Activated CD8-positive, alpha-beta memory T cell treated with anti-CD3 and anti-CD28 coated beads for 24 hours (primary cell): ENCODE results near the gene SLC15A1.
A peak's percentile ranks its signal among the peaks of the same experiment; 100 is the strongest.

Source experiments
- DNase-seq: peaks from one replicate; pipeline ENCODE4 v3.0.0-alpha.2; 2020

SLC15A1 gene

DNA sequence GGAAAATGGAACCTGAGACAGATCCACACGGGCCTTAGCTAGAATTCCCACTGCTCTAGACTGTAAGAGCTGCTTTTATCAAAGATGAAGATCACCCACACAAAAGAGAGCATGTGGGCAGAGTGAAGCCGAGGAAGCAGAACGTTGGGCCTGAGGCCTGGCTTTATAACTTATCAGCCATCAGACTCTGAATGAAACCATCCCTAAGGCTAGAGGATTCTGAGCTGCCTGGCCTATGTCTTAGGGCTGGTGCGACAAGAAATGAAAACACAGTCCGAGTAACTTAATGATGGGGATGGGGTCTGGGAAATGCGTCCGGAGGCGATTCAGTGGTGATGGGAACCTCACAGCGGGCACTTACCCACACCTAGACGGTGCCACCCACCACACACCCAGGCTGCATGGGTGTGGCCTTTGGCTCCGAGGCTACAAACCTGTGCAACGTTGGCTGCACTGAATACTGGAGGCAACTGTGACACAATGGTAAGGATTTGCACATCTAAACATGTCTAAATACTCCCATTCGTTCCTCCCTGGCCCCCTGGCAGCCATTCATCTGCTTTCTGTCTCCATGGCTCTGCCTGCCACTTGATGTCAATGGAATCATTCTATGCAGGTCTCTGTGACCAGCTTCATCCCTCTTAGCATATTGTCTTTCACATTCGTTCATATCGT lies 62.0 kb downstream of the SLC15A1 start:
- DNase-seq = no peak

- no peak for DNase-seq
These were observed 63.0 kb downstream of the SLC15A1 start for GRCh38 chr13:98689347-98689968.

DNA sequence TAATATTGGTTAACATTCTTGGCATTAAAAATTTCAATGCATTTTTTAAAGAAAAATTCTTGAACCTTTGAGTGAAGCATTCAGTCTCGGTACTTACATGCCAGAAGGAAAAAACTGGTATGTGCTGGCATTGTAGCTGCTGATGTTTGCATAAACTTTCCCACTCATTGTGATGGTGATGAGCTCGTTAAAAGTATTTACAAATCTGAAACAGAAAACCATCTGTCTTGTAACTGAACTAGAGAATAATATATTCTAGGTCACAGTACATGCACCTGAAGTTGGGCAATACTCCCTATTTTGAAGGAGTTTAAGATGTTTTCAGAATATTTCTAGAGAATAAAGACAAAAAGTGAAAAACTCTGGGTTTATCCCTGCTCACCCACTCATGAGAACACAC lies 64.1 kb downstream of the SLC15A1 start:
- no peak for DNase-seq

DNA sequence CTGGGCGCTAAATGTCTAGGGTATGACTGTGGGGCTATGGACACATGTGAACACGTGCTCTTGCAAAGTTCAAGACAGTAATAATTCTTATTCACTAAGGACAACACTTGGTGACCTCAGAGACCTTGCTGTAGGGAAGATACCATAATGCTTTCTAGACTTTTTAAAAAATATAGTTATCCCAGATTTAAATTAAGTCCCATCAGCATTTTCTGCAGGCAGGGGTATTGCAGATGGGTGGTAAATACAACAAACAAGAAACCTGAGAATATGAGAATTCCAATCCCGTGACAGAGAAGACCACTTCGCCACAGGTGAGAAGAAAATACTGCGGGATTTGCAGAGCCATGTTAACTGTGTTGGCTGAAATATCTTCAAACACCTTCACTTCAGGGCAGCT lies 65.2 kb downstream of the SLC15A1 start:
- DNase-seq = no peak

DNA sequence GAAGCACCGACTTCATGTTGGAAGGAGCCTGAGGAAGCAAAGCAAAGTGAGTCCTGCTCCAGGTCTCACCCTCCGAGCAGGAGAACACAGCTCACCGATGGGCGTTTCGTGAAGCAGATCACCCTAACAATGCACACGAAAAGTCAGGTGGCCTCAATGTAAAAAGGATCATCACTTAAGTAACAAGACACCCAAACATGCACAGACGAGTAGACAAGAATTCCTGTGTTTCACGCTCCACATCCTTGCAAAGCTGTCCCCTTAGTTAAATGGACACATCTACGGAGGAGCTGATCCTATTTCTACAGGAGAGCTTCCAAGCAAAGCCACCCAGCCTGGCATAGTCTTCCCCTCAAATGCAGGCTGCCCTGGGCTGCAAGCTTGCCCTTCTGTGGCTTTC lies 66.2 kb downstream of the SLC15A1 start:
- DNase-seq = no peak

DNA sequence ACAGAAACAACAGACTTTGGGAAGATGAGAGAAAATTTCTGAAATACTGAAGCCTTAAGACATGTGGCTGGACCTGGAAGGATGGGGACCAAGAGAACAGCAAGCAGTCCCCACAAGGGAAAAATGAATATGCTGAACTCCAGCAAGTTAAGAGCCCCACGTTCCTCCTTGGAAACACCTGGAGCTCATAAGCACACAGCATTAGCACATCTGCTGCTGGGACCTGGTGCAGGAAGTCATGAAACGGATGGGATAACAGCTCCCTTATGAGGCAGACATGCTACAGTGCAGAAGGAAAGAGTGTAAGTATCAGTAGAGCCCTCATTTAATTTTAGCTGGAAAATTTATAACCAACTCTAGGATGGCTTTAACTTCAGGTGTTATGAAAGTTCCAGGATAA lies 67.3 kb downstream of the SLC15A1 start:
- no peak for DNase-seq

DNA sequence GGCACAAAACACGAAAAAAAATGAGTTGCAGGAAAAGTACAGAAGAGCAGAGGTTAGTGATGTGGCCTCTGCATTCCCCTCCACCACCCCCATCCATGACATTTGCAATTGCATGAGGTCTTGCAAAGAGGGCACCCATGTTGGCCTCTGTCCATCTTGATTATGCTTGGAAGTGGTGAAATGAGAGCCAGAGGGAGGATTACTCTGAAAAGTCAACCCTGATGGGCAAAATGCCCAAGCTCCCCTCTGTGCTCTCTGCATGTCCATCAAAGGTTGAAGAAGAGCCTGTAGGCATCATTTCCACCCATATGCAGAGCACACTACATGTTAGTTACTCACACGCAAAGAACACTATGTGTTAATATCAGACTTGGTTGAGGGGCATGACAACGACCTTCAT lies 71.4 kb downstream of the SLC15A1 start:
- DNase-seq = no peak

DNA sequence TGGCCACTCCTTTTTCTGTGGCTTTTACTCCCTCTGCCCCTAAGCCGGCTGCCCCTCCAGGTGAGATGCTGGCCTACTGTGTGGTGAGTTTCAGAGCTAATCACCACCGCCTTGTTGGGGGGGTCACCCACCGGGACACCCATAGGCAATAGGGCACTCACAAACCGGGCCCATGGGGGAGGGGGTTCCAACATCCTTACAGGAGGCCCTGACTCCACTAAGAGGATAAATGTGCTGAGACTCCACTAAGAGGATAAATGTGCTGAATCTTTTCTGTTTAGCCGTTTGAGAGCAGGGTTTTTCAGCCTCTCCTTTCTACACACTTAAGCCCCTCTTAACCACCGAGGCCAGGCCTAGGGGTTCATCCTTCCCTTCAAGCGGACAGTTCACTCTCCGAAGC lies 73.7 kb downstream of the SLC15A1 start:
- peak; percentile 32 for DNase-seq

DNA sequence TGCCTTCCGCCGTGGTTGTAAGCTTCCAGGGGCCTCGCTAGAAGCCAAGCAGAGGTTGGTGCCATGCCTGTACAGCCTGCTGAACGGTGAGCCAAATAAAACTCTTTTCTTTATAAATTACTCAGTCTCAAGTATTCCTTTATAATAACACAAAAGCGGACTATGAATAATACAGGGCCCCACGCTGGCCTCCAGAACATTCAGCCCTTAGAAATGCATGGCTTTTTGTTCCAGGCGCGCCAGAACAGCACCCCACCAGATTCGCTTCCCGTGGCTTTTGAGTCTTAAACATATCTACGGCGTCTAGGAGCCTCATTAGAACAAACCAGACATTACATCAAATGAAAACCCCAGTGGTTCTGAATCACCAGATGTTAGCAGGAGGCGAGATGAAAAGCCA lies 75.1 kb downstream of the SLC15A1 start:
- DNase-seq = peak; percentile 17

DNA sequence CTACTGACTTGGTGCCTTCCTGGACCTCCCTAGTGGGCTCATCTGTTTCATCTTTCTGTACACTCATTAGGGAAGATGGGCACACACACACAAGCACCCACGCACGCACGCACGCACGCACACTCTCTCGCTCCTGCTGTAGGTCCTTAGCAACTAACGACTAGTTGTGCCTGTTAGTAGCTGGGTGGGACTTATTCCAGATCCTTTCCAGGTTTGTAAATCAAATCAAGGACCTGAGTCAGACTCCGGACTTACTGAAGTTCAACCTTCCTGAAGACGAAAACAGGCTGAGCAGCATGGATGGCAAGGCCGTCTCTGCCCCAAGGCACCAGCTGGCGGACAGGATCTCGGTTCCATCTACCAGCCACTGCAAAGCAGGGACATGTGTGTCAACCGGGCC lies 76.2 kb downstream of the SLC15A1 start:
- peak; percentile 33 for DNase-seq

DNA sequence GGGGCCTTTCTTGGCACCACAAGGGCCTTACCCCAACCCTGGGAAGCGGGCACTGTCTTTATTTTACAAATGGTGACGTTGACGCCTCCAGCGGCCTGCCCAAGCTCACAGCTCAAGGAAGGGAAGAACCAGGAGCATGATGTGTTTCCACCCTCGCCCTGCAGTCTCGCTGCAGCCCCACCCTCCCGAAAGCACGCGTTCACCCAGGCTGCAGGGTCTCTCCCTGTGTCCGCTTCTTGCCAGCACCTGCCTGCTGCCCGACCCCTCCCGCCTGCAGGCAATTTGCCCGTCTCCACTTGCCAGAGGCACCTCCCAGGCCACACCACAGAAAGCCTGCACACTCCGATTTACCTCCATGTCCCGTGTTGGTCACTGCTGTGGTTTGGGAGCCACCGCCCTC lies 76.6 kb downstream of the SLC15A1 start:
- no peak for DNase-seq

GRCh38 chr13:98675066-98675465 lies 77.4 kb downstream of the SLC15A1 start:
- DNase-seq = no peak

- DNase-seq = peak; percentile 75
These were observed 79.4 kb downstream of the SLC15A1 start for GRCh38 chr13:98672947-98673613.

GRCh38 chr13:98668155-98668554 lies 84.3 kb downstream of the SLC15A1 start:
- DNase-seq = no peak

DNA sequence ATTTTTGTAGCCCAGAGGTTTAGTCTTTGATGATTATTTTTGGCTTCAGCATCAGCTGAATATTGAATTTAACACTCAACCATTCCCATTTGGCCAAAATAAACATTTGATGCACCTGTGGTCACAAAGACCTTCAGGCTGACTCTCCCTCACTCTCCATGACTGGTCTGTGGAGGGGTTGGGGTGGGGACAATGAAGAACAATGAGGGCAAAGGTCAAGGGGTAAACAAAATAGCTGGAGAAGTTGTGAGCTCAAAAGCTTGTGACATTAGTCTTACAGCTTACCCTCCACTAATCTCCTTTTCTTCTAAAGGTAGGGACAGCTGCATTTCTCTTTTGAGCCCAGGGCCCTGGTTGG lies 86.9 kb downstream of the SLC15A1 start:
- no peak for DNase-seq

DNA sequence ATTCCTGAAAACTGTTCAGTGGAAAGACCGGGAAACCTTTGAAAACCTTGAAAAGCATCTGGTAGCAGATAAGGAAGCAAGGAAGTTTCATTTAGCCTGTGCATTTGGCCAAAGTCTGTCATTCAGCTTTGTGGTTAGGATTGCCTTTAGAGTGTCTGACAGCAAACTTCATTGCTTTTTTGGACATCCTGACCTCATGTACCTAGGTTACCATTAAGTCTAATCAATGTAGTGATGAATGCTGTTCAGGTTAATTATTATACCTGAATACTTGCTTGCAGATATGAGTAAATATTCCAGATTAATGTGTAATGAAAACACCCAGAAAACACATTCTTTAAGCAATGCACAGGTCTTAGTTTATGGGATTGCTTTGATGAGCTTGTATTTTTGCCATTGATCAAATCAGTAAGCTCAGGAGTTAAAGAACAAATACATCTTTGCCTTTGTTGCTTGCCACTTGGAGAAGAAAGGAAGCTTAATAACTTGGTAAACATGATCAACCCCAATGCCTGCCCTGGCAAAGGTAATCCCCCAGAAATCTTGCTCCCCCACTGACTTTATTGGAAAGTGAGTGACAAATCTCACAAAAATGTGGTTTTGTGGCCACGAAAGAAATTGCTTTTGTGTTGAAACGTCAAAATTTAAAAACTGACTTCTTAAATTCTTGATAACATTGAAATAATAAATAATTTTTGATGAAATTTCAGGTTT lies 87.4 kb downstream of the SLC15A1 start:
- DNase-seq = no peak

GRCh38 chr13:98664510-98664909 lies 88.0 kb downstream of the SLC15A1 start:
- DNase-seq = no peak

- peak; percentile 78 for DNase-seq
These were observed 88.4 kb downstream of the SLC15A1 start for GRCh38 chr13:98664047-98664446.

DNA sequence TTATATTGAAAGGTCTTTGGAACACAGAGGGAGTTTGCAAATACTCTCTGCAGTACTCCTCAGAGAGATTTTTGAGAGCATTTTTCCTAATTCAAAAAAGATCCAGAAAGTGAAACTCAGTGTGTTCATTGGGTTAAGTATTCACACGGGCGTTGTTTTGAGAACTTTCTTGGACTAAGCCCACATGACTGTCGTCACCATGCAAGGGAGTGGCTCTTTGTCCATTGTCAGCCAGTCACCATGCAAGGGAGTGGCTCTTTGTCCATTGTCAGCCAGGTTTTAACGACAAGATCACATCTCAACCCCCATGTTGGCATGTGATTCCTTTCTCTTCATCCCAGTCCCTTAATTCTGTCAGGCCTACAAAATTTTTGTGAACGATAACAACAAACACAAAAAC lies 94.3 kb downstream of the SLC15A1 start:
- no peak for DNase-seq

- DNase-seq = no peak
These were observed 94.9 kb downstream of the SLC15A1 start for GRCh38 chr13:98657506-98658085.

- no peak for DNase-seq
These were observed 96.2 kb downstream of the SLC15A1 start for GRCh38 chr13:98656223-98656622.

- DNase-seq = peak; percentile 90
These were observed 98.9 kb downstream of the SLC15A1 start for GRCh38 chr13:98653463-98653985.
